Neural progenitor cell (in vitro differentiated cells): ENCODE measurements around the gene KRTAP19-6. TPM values are rescaled to one million over a fixed set of nuclear protein-coding genes. Genes with fewer than 3 reads are reported as not detected.

Source experiments
- DNase-seq: peaks from one replicate; pipeline ENCODE4 v3.0.0-alpha.2; 2016; ENCODE audit warnings: low spot score
- H2AFZ ChIP-seq: fragments of 200-600 bp; sonication (generic); replicated peaks from 2 replicates; pipeline ENCODE4 v1.6.1; 2016; ENCODE audit warnings: antibody characterized with exemption
- H3F3A ChIP-seq: fragments of 200-600 bp; sonication (generic); 2 replicates; pipeline ENCODE4 v1.6.1; 2016; ENCODE audit warnings: antibody characterized with exemption, low read depth
- H3K27ac ChIP-seq: fragments of 200-600 bp; sonication (generic); 2 replicates; pipeline ENCODE4 v1.5.1; 2016; ENCODE audit warnings: mild to moderate bottlenecking
- H3K27me3 ChIP-seq: fragments of 200-600 bp; sonication (generic); 2 replicates; pipeline ENCODE4 v1.6.1; 2016; ENCODE audit warnings: mild to moderate bottlenecking, moderate library complexity
- H3K36me3 ChIP-seq: fragments of 200-600 bp; sonication (generic); 2 replicates; pipeline ENCODE4 v1.5.1; 2016
- H3K4me1 ChIP-seq: fragments of 200-600 bp; sonication (generic); 2 replicates; pipeline ENCODE4 v1.6.1; 2016; ENCODE audit warnings: mixed run types
- H3K4me2 ChIP-seq: fragments of 200-600 bp; sonication (generic); 2 replicates; pipeline ENCODE4 v1.6.1; 2016
- H3K4me3 ChIP-seq: fragments of 200-600 bp; sonication (generic); 2 replicates; pipeline ENCODE4 v1.5.1; 2016
- H3K79me2 ChIP-seq: fragments of 200-600 bp; sonication (generic); 2 replicates; pipeline ENCODE4 v1.6.1; 2016; ENCODE audit warnings: low read depth
- H3K9ac ChIP-seq: fragments of 200-600 bp; sonication (generic); 2 replicates; pipeline ENCODE4 v1.6.1; 2016
- H3K9me3 ChIP-seq: fragments of 200-600 bp; sonication (generic); 2 replicates; pipeline ENCODE4 v1.5.1; 2016; ENCODE audit warnings: low read depth
- H4K20me1 ChIP-seq: fragments of 200-600 bp; sonication (generic); 2 replicates; pipeline ENCODE4 v1.6.1; 2016; ENCODE audit warnings: low read depth
- H3K27ac Mint-ChIP-seq: 3 replicates; pipeline ENCODE4 v1.8.0; 2021; ENCODE audit warnings: mixed read lengths
- H3K27me3 Mint-ChIP-seq: 2 replicates; pipeline ENCODE4 v1.8.0; 2022; ENCODE audit warnings: low read depth, mild to moderate bottlenecking, inconsistent platforms, moderate library complexity, mixed read lengths; ENCODE audit not compliant: insufficient read depth
- H3K36me3 Mint-ChIP-seq: 3 replicates; pipeline ENCODE4 v1.8.0; 2021; ENCODE audit warnings: mixed read lengths
- H3K4me1 Mint-ChIP-seq: 3 replicates; pipeline ENCODE4 v1.8.0; 2021; ENCODE audit warnings: mixed read lengths
- H3K4me3 Mint-ChIP-seq: 3 replicates; pipeline ENCODE4 v1.8.0; 2021; ENCODE audit warnings: mild to moderate bottlenecking, moderate library complexity, mixed read lengths
- H3K9me3 Mint-ChIP-seq: 3 replicates; pipeline ENCODE4 v1.8.0; 2020; ENCODE audit warnings: mixed read lengths
- EZH2 ChIP-seq: fragments of 200-600 bp; sonication (generic); IDR thresholded peaks from 2 replicates; pipeline ENCODE4 v1.6.1; 2017; ENCODE audit warnings: antibody characterized with exemption, mild to moderate bottlenecking, moderate library complexity
- EZH2phosphoT487 ChIP-seq: fragments of 200-600 bp; sonication (generic); IDR thresholded peaks from 2 replicates; pipeline ENCODE4 v1.6.1; 2017; ENCODE audit warnings: antibody characterized with exemption
- total RNA-seq: library from RNA; depleted of rRNA; stranded (reverse); fragments of >200 nt; gene quantifications from 2 replicates; pipeline ENCODE4 v1.2.3, GENCODE V29; 2015; ENCODE audit warnings: low replicate concordance
- TF ChIP-seq, protein P1 (sequence below): fragments of 200-600 bp; sonication (generic); IDR thresholded peaks from 2 replicates; pipeline ENCODE4 v1.5.1; 2017; ENCODE audit warnings: antibody characterized with exemption, mild to moderate bottlenecking

Gene KRTAP19-6
- total RNA-seq, 1 donor from 2014 or later = not detected

DNA sequence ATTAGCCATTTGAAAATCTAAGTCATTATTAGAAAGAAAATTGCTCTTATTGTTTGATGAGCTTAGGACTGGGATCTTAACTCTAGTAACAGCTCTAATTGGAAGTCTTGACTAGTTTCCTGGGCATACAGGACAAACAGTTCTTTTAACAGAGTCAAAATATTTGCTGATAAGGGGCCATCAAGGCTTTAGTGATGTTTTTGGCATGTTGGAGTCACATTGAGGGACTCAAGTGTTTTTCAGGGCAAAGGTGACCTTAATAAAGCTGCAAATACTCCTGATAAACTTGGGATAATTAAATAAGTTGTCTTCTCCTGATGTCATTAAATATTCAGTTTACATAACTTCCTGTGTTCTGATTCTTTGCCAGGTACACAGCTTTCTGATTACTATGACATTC is 26.0 kb upstream of the KRTAP19-6 start:
- TF ChIP-seq EZH2phosphoT487 = no peak
- TF ChIP-seq EZH2 = no peak
- TF ChIP-seq, protein P1, sequence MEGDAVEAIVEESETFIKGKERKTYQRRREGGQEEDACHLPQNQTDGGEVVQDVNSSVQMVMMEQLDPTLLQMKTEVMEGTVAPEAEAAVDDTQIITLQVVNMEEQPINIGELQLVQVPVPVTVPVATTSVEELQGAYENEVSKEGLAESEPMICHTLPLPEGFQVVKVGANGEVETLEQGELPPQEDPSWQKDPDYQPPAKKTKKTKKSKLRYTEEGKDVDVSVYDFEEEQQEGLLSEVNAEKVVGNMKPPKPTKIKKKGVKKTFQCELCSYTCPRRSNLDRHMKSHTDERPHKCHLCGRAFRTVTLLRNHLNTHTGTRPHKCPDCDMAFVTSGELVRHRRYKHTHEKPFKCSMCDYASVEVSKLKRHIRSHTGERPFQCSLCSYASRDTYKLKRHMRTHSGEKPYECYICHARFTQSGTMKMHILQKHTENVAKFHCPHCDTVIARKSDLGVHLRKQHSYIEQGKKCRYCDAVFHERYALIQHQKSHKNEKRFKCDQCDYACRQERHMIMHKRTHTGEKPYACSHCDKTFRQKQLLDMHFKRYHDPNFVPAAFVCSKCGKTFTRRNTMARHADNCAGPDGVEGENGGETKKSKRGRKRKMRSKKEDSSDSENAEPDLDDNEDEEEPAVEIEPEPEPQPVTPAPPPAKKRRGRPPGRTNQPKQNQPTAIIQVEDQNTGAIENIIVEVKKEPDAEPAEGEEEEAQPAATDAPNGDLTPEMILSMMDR = no peak
- Histone ChIP-seq H3K36me3 (no peaks in the 10 kb centered on the region), H2AFZ (no peak overlapping the region), H3K9me3 (no peaks in the 10 kb centered on the region), H3K4me1 (no peaks in the 10 kb centered on the region), H3K27ac (no peak overlapping the region), H3K79me2 (no peaks in the 10 kb centered on the region), H3K4me2 (no peak overlapping the region), H3F3A (peaks cover 5% of the 10 kb centered on the region), H3K27me3 (no peaks in the 10 kb centered on the region), H3K9ac (no peak overlapping the region), H4K20me1 (no peaks in the 10 kb centered on the region), H3K4me3 (no peak overlapping the region)
- Mint-ChIP-seq H3K27ac (no peak overlapping the region), H3K36me3 (no peaks in the 10 kb centered on the region), H3K4me3 (no peak overlapping the region), H3K9me3 (no peaks in the 10 kb centered on the region), H3K4me1 (no peaks in the 10 kb centered on the region), H3K27me3 (no peaks in the 10 kb centered on the region)
- DNase-seq = no peak

- DNase-seq = no peak
- Histone ChIP-seq H3K4me1 (no peaks in the 10 kb centered on the region), H3K4me3 (no peak overlapping the region), H3K9me3 (peaks cover 7% of the 10 kb centered on the region), H3K4me2 (no peak overlapping the region), H3F3A (no peaks in the 10 kb centered on the region), H3K27me3 (no peaks in the 10 kb centered on the region), H4K20me1 (no peaks in the 10 kb centered on the region), H2AFZ (no peak overlapping the region), H3K9ac (no peak overlapping the region), H3K79me2 (no peaks in the 10 kb centered on the region), H3K36me3 (no peaks in the 10 kb centered on the region), H3K27ac (no peak overlapping the region)
- H3K4me1 Mint-ChIP-seq = no peaks in the 10 kb centered on the region
- no peaks in the 10 kb centered on the region for H3K36me3 Mint-ChIP-seq
- H3K9me3 Mint-ChIP-seq = no peaks in the 10 kb centered on the region
- H3K4me3 Mint-ChIP-seq = no peak overlapping the region
- peaks cover 2% of the 10 kb centered on the region for H3K27me3 Mint-ChIP-seq
- H3K27ac Mint-ChIP-seq = no peak overlapping the region
- TF ChIP-seq EZH2phosphoT487 (no peak), EZH2 (no peak)
- TF ChIP-seq, protein P1 = no peak
Measured at GRCh38 chr21:30563630-30564029, 22.0 kb upstream of the KRTAP19-6 start.

DNA sequence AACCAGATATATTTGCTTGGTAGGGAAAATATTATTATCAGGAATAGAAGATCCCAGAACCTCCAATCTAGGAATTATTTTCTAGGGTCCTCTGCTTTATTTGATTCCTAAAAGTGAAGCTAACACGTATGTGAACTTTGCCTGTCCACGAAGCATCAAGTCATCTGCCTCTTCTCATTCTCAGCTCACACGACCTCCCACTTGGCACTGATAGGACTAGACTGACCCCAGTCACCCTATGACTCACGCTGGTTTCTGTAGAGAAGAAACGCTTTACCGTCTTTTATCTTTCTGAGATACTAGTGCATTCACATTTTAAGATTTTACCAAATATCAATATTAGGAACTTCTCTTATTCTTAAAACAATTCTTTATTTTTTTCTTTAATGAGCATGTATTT is 21.4 kb upstream of the KRTAP19-6 start:
- H3K27me3 Mint-ChIP-seq = peaks cover 2% of the 10 kb centered on the region
- TF ChIP-seq EZH2 (no peak), EZH2phosphoT487 (no peak)
- TF ChIP-seq, protein P1 = no peak
- H3F3A ChIP-seq = no peaks in the 10 kb centered on the region
- no peak overlapping the region for H3K27ac ChIP-seq
- no peak overlapping the region for H3K9ac ChIP-seq
- no peaks in the 10 kb centered on the region for H3K4me1 Mint-ChIP-seq
- H3K36me3 ChIP-seq = no peaks in the 10 kb centered on the region
- no peak for DNase-seq
- no peaks in the 10 kb centered on the region for H3K36me3 Mint-ChIP-seq
- H3K27ac Mint-ChIP-seq = no peak overlapping the region
- no peaks in the 10 kb centered on the region for H3K4me1 ChIP-seq
- no peak overlapping the region for H2AFZ ChIP-seq
- H3K9me3 Mint-ChIP-seq = no peaks in the 10 kb centered on the region
- H4K20me1 ChIP-seq = no peaks in the 10 kb centered on the region
- H3K79me2 ChIP-seq = no peaks in the 10 kb centered on the region
- H3K27me3 ChIP-seq = no peaks in the 10 kb centered on the region
- H3K9me3 ChIP-seq = peaks cover 7% of the 10 kb centered on the region
- no peak overlapping the region for H3K4me3 ChIP-seq
- no peak overlapping the region for H3K4me3 Mint-ChIP-seq
- no peak overlapping the region for H3K4me2 ChIP-seq

DNA sequence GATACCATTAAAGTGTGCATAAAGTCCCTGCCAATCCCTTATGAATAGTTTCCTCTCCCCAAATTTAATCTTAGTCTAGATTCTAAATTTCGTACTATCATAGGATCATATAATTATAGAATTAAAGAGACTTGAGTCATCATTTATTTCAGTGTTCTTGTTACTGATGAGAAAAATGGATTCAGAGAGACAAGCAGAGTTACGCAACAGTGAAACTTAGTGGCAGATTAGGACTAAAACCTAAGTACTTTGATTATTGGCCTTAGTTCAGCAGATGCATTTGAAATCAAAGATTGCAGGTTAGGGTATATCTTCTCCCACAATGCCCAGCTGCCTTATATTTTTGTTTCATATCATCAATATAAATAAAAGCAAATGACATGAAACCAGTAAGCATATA is 20.3 kb upstream of the KRTAP19-6 start:
- no peak overlapping the region for H3K27ac Mint-ChIP-seq
- TF ChIP-seq, protein P1 = no peak
- TF ChIP-seq EZH2phosphoT487 (no peak), EZH2 (no peak)

More for the DNA sequence above, 20.3 kb upstream of the KRTAP19-6 start:
- Histone ChIP-seq H3K27ac (no peak overlapping the region), H3K9me3 (peaks cover 7% of the 10 kb centered on the region), H3K9ac (no peak overlapping the region), H3K36me3 (no peaks in the 10 kb centered on the region), H3F3A (no peaks in the 10 kb centered on the region), H3K4me2 (no peak overlapping the region), H2AFZ (no peak overlapping the region), H4K20me1 (no peaks in the 10 kb centered on the region), H3K27me3 (no peaks in the 10 kb centered on the region), H3K4me1 (no peaks in the 10 kb centered on the region), H3K79me2 (no peaks in the 10 kb centered on the region), H3K4me3 (no peak overlapping the region)
- Mint-ChIP-seq H3K4me1 (no peaks in the 10 kb centered on the region), H3K36me3 (no peaks in the 10 kb centered on the region), H3K27me3 (peaks cover 2% of the 10 kb centered on the region), H3K9me3 (no peaks in the 10 kb centered on the region), H3K4me3 (no peak overlapping the region)
- no peak for DNase-seq
